Kidney epithelial cell (primary cell): Measurements from ENCODE around the gene CLSTN1. TPM values are rescaled to one million over a fixed set of nuclear protein-coding genes. Genes with fewer than 3 reads are reported as not detected.

Experiments
- DNase-seq: peaks from one replicate; pipeline ENCODE4 v3.0.0-alpha.2; 2010; ENCODE audit warnings: low read depth
- H3K27me3 ChIP-seq: 2 replicates; pipeline ENCODE4 v1.6.0; 2011; ENCODE audit warnings: low read length; ENCODE audit not compliant: control insufficient read depth, insufficient read depth
- H3K36me3 ChIP-seq: 2 replicates; pipeline ENCODE4 v1.5.1; 2011; ENCODE audit warnings: low read length; ENCODE audit not compliant: control insufficient read depth, insufficient read depth
- H3K4me3 ChIP-seq: 2 replicates; pipeline ENCODE4 v1.5.1; 2011; ENCODE audit warnings: low read depth, mild to moderate bottlenecking, control low read depth, low read length
- total RNA-seq: library from RNA; depleted of rRNA; stranded (reverse); fragments of >200 nt; gene quantifications from 2 replicates; pipeline ENCODE4 v1.2.3, GENCODE V29; 2015
- TF ChIP-seq, protein P1 (sequence below): IDR thresholded peaks from 2 replicates; pipeline ENCODE4 v1.5.1; 2011; ENCODE audit warnings: mild to moderate bottlenecking, moderate library complexity, low read length, control low read depth, inconsistent platforms; ENCODE audit not compliant: insufficient read depth, poor library complexity, severe bottlenecking

The CLSTN1 gene
- total RNA-seq, 1 donor from 2014 or later = 115 TPM

DNA sequence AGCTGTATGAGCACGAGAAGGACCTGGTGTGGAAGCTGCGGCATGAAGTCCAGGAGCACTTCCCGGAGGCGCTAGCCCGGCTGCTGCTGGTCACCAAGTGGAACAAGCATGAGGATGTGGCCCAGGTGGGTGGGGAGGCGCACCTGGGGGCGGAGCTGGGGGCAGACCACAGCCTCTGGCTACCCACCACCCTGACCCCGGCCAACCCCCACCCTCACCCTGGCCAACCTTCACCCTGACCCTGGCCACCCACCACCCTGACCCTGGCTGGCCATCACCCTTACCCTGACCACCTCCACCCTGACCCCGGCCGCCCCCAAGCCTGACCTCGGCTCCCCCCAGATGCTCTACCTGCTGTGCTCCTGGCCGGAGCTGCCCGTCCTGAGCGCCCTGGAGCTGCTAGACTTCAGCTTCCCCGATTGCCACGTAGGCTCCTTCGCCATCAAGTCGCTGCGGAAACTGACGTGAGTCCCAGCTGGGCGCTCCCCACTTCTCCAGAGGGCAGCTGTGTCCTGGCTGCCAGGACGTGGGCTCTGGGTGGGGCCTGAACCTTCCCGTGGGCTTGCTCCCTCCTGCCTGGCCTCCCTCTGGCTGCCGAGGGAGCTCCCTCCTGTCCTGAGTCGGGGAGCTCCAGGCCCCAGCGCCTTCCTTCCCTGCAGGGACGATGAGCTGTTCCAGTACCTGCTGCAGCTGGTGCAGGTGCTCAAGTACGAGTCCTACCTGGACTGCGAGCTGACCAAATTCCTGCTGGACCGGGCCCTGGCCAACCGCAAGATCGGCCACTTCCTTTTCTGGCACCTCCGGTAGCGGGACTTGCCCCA is 102.8 kb downstream of the CLSTN1 start:
- TF ChIP-seq, protein P1, sequence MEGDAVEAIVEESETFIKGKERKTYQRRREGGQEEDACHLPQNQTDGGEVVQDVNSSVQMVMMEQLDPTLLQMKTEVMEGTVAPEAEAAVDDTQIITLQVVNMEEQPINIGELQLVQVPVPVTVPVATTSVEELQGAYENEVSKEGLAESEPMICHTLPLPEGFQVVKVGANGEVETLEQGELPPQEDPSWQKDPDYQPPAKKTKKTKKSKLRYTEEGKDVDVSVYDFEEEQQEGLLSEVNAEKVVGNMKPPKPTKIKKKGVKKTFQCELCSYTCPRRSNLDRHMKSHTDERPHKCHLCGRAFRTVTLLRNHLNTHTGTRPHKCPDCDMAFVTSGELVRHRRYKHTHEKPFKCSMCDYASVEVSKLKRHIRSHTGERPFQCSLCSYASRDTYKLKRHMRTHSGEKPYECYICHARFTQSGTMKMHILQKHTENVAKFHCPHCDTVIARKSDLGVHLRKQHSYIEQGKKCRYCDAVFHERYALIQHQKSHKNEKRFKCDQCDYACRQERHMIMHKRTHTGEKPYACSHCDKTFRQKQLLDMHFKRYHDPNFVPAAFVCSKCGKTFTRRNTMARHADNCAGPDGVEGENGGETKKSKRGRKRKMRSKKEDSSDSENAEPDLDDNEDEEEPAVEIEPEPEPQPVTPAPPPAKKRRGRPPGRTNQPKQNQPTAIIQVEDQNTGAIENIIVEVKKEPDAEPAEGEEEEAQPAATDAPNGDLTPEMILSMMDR = no peak
- DNase-seq = no peak
- H3K4me3 ChIP-seq = no peak overlapping the region
- H3K36me3 ChIP-seq = peaks cover 4% of the 10 kb centered on the region
- H3K27me3 ChIP-seq = no peaks in the 10 kb centered on the region

DNA sequence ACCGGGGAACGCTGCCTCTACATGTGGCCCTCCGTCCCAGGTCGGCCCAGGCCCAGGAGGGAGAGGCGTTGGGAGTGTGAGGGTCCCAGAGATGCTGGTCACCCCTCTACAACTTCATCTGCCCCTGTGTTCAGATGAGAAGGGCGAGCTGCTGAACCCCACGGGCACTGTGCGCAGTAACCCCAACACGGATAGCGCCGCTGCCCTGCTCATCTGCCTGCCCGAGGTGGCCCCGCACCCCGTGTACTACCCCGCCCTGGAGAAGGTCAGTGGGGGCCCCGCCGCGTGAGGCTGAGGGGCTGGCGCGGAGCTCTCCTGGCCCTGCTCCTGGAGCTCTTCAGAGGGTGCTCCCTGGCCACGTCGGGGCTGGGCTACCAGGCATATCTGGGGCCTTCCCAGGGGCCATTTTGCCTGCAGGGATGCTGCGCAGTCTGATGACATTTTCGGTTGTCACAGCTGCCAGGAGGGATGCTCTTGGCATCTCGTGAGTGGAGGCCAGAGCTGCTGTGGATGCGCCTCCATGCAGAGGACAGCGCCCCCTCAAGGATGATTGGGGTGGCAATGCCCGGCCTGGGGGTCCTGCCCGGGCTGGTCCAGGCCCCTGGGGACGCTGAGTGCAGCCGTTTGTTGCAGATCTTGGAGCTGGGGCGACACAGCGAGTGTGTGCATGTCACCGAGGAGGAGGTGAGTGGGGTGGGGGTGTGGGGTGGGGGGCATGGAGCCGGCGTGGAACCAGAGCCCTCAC is 103.6 kb downstream of the CLSTN1 start:
- no peak overlapping the region for H3K4me3 ChIP-seq
- TF ChIP-seq, protein P1 = no peak
- no peaks in the 10 kb centered on the region for H3K27me3 ChIP-seq
- no peak for DNase-seq
- H3K36me3 ChIP-seq = peaks cover 4% of the 10 kb centered on the region

DNA sequence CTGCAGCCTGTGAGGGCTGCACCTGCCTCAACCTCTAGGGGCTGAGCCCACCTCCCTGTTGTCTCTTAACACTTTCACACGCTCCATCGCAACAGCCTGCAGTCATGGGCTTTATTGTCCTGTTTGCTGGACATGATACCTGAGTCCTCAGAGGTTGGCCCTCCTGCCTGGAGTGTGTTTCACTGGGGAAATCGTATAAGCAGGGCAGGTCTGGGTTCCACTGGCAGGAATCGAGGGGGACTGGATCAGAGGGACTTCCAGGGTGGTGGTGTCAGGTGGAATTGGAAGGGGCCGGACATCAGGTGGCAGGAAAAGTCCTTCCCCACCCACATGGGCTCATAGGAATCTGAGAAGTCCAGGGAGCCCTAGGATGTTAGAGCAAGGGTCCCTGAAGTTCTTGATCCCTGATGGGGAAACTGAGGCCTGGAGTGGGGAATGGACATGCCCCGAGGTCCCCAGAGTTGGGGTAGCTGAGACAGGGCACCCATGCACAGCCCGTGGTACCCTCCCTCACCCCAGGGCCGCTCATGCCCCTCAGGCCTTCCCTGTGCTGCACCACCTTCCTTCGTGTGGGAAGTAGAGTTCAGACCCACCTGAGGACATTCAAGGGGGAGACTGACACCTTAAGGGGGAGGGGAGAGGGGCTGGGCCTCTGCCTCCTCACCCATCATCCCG is 105.6 kb downstream of the CLSTN1 start:
- TF ChIP-seq, protein P1 = no peak
- H3K4me3 ChIP-seq = no peak overlapping the region

DNA sequence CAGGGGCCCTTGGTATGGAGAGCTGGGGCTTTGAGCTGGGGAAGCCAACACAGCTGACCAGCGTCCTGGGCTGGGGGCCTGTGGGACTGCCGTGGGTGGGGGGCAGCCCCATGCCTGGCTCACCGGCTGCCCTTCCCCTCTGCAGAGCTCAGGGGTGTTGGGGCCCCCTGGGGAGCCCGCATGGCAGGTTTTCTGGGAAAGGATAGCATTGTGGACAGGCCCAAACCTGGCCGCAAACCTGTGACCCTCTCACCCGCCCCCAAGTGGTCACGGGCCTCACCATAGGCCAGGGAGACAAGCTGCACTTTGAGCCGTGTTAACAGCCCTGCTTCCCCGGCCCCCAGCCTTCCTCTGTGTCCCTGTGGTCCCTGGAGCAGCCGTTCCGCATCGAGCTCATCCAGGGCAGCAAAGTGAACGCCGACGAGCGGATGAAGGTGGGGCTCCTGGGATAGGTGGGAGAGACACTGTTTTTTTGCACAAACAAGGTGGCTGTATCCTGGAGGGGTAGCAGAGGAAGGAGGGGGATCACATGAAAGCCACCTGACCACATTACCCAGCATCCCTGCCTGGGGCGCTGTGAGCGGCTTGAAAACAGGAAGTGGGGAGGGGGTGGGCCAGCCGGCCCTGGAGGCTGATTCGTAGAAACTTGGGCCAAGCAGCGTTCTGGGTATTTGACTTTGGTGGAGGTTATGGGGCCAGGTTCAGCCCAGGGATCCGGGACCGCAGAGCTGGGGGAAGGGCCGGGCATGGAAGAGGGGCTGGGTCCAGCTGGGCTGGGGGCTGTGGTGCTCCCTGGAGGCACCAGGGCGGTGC is 106.4 kb downstream of the CLSTN1 start:
- H3K4me3 ChIP-seq = no peak overlapping the region
- H3K27me3 ChIP-seq = no peaks in the 10 kb centered on the region
- peak; percentile 21 for DNase-seq
- no peaks in the 10 kb centered on the region for H3K36me3 ChIP-seq
- TF ChIP-seq, protein P1 = no peak

More for the DNA sequence above, 105.6 kb downstream of the CLSTN1 start:
- Histone ChIP-seq H3K36me3 (peaks cover 2% of the 10 kb centered on the region), H3K27me3 (no peaks in the 10 kb centered on the region)
- no peak for DNase-seq

DNA sequence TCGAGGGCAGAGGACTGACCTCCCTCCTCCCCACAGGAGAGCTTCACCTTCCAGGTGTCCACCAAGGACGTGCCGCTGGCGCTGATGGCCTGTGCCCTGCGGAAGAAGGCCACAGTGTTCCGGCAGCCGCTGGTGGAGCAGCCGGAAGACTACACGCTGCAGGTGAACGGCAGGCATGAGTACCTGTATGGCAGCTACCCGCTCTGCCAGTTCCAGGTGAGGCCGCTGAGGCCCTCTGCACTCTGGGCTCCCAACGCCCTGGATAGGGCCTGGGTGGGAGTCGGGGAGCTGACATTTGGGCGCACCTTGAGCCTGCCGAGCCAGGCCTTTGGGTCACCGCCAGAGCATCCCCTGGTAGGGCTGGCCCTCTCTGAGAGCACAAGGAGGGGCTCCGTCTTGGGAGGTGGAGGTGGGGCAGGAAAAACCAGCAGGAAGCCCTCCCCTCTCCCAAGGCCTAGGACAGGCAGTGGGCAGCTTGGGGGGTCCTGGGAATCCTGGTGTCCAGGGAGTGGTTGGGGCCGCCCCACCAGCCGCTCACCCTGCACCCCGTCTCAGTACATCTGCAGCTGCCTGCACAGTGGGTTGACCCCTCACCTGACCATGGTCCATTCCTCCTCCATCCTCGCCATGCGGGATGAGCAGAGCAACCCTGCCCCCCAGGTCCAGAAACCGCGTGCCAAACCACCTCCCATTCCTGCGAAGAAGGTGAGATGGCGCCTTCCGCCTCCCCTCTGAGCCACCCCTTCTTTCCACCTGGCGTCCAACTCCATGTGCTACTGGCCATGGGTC is 107.2 kb downstream of the CLSTN1 start:
- no peaks in the 10 kb centered on the region for H3K36me3 ChIP-seq
- TF ChIP-seq, protein P1 = no peak
- no peak for DNase-seq
- no peaks in the 10 kb centered on the region for H3K27me3 ChIP-seq
- H3K4me3 ChIP-seq = no peak overlapping the region
